HG03039 (cell line): ENCODE measurements around the gene ESR1.
A peak's percentile ranks its signal among the peaks of the same experiment; 100 is the strongest.
"Not testable (repeated sequence)": the region's sequence is repeated elsewhere in the genome, so short reads cannot be mapped to it uniquely, and the experiment has no call there.

Source experiments
- ATAC-seq: cut with Tn5 transposase; IDR thresholded peaks from one replicate; pipeline ENCODE4 v1.9.1; 2021; ENCODE audit warnings: mild to moderate bottlenecking, moderate library complexity; ENCODE audit not compliant: unreplicated experiment

Gene ESR1

DNA sequence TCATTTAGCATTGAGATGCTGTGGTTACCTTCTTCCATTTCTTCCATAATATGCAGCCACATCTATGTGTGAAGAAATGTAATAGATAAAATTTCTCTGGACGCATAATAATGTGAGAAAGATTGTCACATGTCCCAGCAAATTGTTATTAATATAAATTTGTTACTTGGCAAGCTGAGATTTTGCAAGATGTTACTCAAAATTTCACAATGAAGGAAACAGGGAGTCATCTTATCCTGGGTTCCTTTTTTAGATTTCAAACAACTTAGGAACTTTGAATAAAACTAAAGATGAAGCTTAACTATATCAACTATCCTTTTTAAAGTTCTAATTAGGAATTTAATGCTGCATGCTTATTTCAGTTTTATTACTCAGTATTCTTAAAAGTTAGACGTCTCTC lies 3.6 kb downstream of the ESR1 start:
- no peak for ATAC-seq

GRCh38 chr6:151813858-151814257 lies 6.4 kb downstream of the ESR1 start:
- ATAC-seq: no peak

GRCh38 chr6:151814614-151815013 lies 7.1 kb downstream of the ESR1 start:
- no peak for ATAC-seq

GRCh38 chr6:151822252-151823111 lies 15.0 kb downstream of the ESR1 start:
- ATAC-seq: peak; percentile 95

- no peak for ATAC-seq
Measured at GRCh38 chr6:151826517-151827142, 19.1 kb downstream of the ESR1 start.

GRCh38 chr6:151832710-151833109 lies 25.2 kb downstream of the ESR1 start:
- ATAC-seq: no peak

DNA sequence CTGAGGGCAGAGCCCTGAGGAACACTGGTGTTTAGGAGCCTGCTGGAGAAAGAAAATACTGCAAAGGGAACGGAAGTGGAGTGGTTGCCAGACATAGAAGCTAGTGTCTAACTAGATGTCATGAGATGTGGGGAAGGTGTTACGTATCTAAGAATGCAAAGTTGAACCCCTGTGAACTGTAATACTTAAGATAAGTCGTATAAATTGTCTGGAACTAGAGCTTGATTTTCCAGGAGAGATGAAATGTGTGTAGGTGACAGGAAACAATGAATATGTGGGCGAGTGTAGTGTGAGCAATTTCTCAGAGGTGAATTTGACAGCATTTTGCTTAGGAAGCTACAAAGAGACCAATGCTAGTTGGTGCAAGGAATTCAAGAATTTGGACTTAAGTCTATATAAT lies 27.9 kb downstream of the ESR1 start:
- ATAC-seq: no peak

DNA sequence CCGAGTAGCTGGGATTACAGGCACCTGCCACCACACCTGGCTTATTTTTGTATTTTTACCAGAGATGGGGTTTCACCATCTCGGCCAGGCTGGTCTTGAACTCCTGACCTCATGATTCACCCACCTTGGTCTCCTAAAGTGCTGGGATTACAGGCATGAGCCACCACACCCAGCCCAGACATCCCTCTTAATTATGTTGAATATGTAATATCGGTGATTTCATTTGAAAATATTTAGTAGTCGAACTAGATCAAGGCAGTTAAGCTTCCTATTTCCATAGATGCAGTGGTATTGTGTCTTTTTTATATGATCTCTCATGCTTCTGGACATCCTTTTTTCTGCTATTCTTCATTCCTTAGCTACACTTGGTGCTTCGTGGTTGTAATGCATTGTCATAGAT lies 29.7 kb downstream of the ESR1 start:
- no peak for ATAC-seq

DNA sequence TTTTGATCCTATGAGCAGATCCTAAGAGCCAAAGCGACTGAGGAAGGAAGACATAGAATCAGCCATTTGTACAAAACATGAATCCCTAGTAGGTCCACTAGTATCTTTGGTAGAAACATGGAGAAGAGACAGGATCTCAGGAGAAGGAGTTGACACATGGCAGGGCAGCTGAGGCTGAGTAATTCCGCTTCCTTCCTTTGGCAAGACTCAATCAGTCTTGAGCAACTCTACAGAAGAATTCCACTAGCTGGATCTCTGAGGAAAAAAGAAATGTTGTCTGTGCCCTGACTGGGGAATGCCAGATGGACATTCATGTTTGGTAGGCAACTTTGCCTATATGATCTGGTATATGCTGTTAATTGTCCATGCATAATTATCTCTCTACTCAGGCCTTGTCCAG lies 35.3 kb downstream of the ESR1 start:
- ATAC-seq: no peak

DNA sequence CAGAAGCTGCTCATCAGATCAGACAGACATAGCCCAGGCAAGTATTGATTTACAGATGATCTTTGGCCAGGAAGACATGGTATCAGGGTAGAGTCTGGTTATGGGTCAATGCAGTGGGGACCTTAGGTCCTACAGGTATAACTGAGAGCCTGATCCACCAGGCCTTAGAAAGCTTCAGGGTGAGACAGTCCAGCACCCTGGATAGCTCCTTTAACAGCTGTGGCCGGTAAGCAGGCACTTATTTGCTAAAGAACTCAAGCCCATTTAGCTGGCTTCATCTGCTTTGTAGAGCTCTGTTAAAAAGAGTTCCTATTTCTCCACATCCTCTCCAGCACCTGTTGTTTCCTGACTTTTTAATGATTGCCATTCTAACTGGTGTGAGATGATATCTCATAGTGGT lies 39.6 kb downstream of the ESR1 start:
- ATAC-seq: no peak

- no peak for ATAC-seq
Measured at GRCh38 chr6:151850479-151851003, 43.1 kb downstream of the ESR1 start.

DNA sequence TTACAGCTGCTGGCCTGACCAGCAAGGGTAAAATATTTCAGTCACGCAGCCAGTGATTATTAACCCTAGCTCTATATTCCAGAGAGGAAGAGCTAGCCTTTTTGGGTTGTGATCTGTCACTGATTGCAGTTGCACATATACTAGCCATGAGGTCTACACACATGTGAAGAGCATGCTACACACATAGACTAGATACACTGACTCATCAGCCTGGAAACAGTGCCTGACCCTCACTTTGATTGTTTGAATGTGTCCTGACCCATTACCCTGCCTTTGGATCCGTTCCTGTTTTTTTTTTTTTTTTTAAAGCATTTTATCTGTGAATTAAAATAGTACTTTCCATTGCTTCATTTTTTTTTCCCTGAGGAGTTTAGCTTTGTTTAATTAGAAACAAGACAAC lies 50.8 kb downstream of the ESR1 start:
- no peak for ATAC-seq

DNA sequence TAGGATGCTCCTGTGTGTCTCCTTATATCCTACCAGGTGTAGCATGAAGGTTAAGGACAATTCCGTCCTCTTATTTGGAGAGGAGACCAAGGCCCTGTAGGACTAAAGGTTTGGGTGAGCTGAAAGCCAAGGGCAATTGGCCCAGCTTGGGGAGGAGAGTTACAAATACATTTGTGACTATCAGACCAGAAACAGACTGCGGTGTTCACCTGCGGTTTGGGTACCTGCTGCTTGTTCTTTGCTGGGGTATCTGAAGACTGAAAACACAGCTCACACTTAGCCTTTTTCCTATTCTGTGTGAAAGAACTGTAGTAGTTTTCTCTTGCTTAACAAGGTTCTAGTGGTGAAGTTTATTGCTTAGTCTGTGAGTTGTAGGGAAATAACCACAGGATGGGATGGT lies 55.0 kb downstream of the ESR1 start:
- ATAC-seq: no peak

- not testable (repeated sequence) for ATAC-seq
Measured at GRCh38 chr6:151867361-151867869, 59.9 kb downstream of the ESR1 start.

GRCh38 chr6:151869345-151869744 lies 61.9 kb downstream of the ESR1 start:
- ATAC-seq: no peak

GRCh38 chr6:151869787-151870186 lies 62.3 kb downstream of the ESR1 start:
- no peak for ATAC-seq

DNA sequence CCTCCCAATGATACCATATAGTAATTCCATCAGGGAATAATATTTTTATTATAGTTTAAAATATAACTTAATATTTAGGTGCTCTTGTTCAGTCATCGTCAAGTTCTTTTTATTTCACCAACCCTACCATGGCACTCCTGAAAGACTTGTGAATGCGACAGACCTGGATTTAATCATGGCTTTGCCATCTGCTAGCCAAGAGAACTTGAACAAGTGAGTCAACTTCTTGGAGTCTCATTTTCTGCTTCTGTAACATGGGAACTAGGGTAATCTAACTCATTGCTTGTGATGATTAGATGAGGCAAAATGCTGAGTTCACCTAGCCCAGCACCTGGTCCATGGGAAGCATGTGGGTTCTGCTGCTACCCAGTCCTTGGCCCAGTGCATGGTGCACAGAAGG lies 62.9 kb downstream of the ESR1 start:
- no peak for ATAC-seq

- no peak for ATAC-seq
Measured at GRCh38 chr6:151875524-151875923, 68.0 kb downstream of the ESR1 start.

DNA sequence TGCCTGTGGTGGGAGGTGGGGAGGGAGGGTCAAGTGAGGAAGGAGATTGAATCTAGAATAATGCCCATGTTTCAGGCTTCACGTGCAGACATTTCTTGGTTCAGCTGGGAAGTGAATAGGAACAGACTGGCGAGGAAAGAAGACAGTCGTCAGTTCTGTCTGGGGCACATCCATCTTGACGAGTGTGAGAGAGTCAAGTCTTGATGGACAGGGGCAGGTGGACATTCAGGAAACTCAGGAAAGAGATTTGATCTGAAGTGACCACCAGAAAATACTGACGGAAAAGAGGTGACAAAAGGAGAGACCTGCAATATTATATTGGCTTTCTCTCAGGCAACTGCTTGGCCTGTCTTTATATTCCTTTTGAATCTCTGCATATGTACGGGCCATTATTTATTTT lies 68.6 kb downstream of the ESR1 start:
- ATAC-seq: no peak

GRCh38 chr6:151877458-151877857 lies 70.0 kb downstream of the ESR1 start:
- no peak for ATAC-seq

- ATAC-seq: no peak
Measured at GRCh38 chr6:151881231-151881630, 73.7 kb downstream of the ESR1 start.

GRCh38 chr6:151882206-151882605 lies 74.7 kb downstream of the ESR1 start:
- ATAC-seq: no peak
